Activated CD4-positive, alpha-beta T cell treated with anti-CD3 and anti-CD28 coated beads for 24 hours (primary cell): Measurements from ENCODE around the gene AKAP6.

ENCODE experiments used
- DNase-seq, 2 donors: peaks; one replicate each; pipeline ENCODE4 v3.0.0-alpha.2; 2020; ENCODE audit warnings: low read depth in 2 of 2

AKAP6 gene

DNA sequence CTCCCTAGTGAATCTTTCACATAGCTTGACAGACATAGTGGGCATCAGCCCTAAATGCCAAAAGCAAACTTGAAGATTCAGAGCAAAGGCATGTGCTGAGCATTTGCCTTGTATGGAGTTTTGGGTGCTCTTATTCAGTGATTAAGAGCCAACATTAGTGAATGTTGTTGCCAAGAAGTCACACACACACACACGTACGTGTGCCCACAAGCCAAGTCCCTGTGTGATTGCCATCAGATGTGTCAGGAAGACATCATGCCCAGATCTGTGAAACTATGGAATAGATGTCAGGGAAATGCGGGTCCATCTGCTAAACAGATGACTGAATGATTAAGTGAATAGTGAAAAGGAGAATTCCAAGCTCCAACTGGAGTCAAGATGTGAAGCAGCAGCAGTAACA, 149.0 kb downstream of the AKAP6 start:
- DNase-seq = no peak

DNA sequence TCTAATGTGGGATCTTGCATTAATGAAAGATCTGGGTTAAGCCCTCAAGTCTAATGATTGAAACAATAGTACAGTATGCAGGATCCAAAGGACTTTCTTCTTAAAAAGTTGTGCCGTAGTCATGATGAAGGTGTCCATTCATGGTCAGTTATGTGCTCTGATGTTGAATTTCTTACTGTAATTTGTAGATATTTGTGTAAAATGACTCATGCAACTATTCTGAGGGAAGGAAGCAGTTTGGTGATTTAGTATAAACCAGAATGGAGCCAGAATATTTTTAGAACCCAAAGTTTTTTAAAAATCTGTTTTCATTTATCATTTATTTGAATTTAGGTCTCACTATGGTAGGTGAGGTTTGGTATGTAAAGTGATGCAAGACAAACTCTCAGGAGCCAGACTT, 151.2 kb downstream of the AKAP6 start:
- no peak for DNase-seq

DNA sequence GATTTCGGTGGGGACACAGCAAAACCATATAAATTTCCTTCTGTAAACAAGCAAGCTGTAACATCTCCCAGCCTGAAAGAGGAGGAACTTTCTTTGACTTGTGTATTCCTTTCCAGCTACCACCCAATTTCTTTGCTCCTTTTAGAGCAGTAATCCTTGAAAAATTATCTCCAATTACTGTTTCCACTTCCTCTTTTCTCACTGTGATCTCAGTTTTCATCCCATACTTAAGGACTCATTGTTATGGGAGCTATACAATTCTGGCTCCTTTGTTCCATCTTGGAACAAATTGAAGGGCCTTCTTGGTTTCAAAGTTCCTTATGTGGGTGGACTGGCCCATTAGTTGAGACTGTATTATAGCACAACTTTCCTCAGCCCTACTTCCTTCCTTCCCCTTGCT, 152.6 kb downstream of the AKAP6 start:
- DNase-seq = no peak

DNA sequence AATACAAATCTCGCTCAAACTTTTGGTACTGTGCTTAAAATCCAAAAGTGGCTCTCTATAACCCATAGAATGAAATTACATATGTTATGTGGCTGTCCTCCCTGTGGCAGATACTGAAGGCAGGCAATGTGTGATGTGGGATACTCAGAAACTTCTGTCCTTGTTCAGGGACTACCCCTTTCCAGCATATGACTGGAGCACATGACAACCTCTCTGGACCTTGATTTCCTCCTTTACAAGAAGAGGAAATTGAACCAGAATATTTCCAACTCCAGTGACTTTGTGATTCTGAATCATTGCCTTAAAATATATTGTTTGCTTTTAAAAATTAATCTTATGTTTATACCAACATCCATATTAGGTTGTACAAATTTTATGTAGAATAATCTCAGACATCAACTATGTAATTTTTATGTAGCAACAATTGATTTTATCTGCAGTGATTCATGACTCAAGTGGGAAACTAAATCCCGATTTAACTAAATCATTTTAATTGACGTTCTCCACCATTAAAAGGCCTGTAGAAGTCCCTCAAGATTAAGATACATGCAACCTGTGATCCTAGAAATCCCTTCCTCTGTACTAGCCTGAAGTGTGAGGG, 162.4 kb downstream of the AKAP6 start:
- no peak for DNase-seq

DNA sequence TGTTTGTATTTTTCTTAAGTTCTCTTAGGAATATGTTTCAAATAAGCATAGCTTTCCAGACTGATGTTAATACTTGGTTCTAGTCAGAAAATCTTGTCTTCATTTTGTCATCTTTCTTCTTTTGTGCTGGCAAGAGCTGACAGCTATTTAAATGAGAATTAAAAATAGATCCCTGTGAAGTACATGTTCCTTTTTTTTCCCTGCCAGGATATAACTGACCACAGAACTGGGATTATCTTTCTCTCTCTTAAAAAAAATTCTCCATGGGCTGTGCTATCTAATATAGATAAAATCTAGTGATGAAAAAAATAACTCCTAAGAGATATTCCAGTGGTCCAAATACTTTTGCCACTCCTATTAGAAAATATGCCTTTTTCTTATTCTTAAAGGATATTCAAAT, 163.4 kb downstream of the AKAP6 start:
- no peak for DNase-seq

DNA sequence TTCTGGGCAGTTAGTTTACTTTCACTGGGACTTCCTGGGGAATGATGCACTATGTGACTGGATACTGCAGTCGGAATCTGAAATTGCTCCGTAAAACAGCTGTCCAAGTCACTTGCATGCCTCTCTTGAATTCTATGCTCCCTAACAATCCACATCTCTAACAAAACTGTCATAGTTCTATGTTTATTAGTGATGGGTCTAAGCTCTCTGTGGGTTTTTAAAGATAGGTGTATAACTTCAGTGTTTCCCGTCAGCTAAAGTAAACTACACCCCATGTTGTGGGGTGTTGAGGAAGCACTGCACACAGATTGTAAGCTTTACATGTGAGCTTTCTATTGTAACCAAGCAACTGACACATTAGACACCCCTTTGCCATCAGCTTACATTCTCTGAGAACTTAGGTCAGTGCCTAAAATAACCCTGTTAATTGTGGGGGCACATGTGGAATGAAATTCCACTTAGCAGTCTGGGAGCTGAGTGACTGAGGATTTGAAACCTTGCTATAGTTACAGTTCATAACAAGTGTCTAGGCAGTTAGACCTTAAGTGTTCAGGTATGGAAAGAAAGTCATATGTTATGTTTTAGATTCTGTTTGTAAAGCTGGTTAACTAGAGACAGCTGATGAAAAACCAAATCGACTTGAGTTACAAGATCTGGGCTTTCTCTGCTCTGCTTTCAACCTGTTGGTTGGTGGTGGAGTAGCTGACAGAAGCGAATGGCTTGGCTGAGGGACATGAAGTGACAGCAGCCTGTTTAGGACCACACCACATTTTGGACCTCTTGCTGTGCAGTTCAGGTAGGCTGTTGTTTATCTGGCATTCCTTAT, 165.7 kb downstream of the AKAP6 start:
- DNase-seq = no peak

DNA sequence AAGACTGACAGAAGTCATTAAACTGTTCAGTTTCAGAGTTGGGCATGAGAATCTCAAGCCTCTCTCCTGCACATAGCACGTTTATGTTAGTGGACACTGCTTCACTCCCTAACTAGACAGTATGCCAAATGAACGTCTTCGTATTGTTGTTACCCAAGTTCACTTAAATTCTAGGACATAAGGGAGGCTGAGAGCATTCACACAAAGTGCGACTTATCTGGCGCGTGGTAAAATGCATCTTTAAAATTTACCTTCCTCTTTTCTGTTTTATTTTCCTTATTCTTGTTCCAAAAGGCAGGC, 166.3 kb downstream of the AKAP6 start:
- no peak for DNase-seq

DNA sequence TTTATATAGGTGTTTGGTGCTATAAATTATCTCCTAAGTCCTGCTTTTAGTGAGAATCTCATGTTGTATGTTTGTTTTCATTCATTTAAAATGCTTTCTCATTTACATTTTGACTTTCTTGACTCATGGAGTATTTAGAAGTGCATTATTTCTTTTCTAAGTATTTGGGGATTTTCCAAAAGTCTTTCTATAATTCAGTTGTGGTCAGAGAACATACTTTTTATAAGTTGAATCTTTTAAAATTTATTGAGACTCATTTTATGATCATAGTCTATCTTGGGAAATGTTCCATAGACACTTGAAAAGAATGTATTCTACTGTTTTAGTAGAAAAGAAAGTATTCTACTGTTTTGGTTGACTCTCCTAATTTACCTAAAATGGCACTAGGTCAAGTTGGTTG, 168.2 kb downstream of the AKAP6 start:
- DNase-seq = no peak

DNA sequence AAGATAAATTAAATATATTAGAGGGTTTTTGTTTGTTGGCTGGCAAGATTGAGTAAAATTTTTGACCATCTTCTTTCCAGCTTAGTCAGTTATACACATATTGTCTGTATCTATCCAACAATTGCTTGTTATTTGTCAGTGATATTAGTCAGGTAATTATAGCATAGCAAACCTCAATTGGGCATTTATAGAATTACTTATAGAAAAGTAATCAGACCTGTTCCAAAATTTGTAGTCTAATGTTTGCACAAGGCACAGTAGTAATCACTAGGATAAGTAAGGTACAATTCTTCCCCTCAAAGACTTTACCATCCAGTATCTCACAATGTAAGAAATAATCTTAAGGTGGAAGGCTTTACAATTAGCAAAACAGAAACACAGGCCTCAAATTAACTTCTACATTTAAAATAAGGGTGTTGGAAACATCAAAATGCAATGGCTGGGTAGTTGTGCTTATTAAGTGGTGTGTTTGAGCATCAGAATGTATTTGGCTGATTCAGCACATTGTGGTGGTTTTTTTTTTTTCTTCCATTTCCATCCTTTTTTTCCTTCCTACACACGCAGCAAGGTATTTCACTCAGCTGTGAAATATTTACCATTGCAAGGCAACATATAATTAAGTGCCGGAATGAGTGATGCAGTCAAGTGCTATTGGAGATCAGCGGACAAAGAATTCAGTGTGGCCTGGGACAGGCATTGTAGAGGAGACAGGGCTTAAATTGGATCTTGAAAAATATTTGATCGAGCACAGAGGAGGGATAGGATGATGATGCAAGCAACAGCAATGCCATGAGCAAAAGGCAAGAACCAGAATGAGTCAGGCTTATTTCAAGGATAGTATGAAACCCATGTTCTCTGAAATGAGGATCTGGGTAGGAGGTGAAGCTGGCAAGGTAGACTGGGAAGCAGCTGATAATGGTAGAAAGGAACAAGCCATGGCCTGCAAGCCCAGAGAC, 178.2 kb downstream of the AKAP6 start:
- DNase-seq = no peak

DNA sequence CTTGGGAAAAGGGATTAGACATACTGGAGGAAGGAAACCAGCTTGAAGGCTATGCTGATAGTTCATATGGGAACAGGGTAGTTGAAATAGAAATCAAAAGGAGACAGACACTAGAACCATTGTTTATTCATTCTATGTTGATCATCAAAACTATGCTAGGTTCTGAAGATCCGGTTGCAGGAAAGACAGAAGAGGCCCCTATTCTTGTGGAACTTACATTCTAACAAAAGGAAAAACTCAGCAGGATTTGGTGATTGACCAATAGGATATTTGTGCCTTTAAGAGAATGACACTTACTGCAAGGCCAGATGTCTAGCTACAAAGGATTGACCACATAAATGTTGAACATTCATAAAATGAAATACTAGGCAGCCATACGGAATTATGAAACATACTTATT, 179.2 kb downstream of the AKAP6 start:
- DNase-seq = no peak

DNA sequence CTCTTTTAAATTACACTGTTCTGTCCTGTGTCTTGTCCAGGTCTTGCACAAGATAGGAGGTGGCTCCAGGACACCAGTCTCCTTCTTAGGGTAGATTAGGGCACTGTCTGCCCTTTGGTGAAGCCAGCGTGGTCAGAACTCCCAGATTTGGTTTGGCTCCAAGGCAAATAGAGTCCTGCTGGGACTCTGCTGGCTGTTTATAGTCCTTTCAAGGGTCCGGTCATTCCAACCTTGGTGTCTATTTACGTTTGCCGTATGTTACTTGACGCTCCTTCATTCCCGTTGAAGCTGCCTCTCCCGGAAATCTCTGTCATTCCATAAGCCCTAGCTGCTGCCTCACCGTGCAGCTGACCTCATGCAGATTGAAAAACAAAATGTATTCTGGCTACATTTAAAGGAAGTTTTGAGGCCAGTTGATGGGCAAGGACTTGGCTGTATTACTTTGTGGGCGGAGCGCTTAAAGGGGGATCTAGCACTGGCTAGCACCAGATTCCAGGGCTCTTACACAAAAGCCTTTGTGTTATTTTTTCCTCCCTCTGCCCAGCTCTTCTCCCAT, 180.6 kb downstream of the AKAP6 start:
- no peak for DNase-seq

DNA sequence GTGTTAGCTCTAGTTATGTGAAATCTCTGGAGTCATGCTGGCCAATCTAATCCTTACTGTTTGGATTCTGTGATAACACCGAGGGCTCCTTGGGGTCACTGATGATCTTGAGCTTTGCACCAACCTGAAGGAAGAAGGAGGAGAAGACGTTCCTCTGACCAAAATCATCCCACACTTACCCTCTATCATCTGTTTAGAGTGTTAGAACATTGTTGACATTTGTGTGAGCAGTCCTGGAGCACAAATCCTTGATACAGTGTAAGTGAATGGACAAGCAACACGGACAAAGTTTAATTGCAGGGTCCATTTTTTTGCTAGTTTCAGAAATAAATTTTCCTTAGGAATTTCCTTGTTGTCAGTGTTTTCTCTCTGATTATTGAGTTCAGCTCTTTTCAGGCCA, 181.7 kb downstream of the AKAP6 start:
- no peak for DNase-seq

DNA sequence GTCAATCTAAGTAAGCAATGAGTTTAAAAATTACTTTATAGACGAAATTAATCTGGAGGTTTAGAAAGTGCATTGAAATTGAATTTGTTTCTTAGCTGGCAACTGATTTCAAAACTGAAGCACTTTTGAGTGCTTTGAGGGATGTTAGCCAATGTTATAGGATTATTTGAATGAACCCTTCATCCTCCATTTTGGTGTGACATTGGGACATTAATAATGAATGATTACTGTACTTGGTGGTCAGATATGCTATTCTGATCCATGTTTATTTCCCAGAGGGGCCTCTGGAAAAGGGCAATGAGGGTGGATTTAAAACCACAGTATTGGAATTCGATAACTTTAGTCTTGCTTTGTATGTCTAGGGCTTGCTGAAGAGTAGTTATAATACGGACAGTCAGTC, 183.2 kb downstream of the AKAP6 start:
- DNase-seq = no peak

DNA sequence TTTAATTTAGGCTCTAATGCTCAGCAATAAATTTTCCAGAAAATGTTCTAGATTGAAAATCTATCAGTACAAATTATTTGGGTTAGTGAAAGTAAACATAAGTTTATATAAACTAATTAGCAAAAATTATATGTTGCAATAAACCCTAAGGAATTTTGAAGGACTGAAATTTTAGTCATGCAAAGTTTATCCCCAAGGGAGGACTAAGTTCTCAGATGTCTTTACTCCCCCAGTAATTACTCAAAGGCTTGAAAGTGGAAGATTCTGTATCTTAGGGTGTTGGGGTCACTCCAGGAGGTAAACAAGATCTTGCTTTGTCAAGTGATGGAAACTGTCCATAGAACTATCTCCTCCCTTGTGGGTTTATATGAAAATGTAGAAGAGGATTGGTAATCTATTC, 183.7 kb downstream of the AKAP6 start:
- DNase-seq = no peak

DNA sequence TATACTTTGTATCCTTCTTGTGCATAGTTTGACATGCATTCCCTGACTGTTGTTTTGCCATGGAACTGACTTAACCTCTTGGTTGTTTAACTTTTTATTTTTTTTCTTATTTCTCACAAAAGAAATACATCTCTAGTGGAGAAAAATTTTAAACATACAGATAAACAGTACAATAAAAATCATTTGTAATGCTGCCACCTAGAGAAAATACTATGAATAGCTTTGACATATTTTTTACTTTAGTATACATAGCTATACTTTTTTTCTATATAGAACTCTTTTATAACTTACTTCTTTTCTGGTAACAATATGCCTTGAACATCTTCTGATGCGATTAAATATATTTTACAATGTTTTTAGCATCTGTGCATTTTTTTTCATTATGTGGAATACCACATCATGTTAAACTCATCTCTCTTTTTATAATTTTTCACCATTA, 184.5 kb downstream of the AKAP6 start:
- no peak for DNase-seq

DNA sequence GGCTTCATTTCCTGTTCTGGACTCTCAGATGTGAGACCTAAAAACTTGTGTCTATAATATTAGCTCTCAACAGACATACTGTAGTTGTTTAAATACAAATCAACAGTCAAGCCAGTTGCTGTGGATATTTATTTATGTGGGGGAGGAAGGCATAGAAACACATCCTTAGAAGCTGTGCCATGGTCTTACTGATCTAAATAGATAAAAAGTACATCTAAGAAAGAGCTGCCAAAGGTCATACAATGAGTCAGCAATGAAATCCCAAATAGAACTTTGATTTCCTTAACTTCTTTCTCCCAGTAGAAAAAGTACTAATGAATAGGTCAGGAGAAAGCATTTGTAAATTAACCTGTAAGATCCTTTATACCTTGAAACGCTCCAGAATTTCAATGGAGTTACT, 185.1 kb downstream of the AKAP6 start:
- DNase-seq = no peak

DNA sequence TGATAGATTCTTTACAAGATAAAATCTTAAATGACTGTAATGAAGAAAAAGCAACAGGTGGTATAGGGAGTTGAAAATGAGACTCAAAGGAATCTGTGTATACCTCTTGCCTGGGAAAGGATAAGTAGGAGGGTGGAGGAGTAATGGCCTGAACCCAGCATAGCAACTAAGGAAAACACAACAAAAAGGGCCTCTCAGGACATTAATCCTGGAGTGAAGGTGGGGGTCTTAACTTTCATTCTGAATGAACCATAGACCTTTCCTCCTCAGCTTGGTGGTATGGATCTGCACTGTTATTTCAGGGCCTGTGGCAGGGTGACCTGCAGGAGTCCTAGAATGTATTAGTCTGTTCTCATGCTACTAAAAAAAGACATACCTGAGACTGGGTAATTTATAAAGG, 185.6 kb downstream of the AKAP6 start:
- no peak for DNase-seq

DNA sequence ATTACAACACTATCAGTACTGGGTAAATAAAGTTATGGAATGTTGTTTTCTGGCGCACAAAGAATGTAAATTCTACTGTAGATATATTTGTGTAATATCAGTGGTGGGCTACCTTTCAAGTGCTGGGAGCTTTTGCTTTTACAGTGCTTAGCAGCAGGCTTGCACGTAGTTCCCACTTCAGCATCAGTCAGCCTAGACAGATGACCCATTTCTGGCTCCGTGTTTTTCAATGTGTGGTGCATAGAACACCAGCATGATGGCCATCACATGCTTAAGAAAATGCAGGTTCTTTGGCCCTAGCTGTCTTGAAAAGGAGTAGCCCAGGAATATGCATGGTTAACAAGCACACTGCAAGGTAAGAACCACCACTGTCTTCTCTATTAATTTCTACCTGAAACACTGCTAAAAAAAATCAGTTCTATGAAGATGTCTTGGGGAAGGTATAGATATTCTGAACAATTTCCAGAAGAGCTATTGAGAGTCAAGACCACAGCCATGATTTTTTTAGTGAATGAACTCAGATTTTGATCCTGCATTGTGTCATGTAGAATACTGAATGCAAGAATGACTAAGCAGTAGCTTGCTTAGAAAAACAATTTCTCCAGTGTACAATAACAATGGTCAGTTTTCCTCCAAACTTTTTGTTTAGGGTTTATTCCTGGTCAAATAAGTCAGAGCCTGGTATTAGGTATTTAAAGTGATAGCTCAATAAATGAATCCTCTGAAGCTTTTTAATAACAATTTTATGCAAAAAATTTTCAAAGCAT, 195.7 kb downstream of the AKAP6 start:
- DNase-seq = no peak

DNA sequence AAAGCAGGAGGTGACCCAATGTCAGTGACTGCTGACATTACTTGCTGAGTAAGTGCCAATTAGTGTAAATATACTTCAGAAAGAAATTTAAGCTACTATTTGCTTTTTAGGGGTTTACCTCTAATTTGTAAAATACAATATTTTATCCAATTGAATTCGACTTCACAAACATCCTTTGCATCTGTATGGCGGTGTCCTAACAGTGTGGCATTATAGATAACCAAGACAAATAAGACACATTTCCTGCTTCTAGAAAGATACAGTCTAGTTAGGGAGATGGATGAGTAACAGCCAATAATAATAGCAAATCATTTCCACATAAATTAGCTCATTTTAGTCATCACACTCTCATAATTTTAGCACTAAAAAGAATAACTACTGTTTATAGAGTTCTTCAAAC, 196.5 kb downstream of the AKAP6 start:
- DNase-seq = no peak

DNA sequence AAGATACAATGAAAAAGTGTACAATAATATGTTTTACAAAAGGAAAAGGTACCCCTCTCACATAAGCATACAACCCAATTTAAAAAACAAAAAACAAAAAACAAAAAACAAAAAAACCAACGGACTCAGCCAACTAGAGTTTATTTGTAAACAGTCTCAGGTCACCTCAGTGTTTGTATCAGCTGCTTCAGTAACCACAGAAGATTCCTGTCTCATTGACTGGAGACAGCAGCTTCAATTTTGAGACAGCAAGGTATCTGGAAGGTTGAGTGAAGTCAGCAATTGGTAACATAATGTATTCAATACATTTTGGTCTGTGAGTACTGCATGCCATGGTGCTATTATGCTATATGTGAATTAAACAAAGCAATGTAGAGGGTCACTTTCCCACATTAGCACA, 201.7 kb downstream of the AKAP6 start:
- no peak for DNase-seq

DNA sequence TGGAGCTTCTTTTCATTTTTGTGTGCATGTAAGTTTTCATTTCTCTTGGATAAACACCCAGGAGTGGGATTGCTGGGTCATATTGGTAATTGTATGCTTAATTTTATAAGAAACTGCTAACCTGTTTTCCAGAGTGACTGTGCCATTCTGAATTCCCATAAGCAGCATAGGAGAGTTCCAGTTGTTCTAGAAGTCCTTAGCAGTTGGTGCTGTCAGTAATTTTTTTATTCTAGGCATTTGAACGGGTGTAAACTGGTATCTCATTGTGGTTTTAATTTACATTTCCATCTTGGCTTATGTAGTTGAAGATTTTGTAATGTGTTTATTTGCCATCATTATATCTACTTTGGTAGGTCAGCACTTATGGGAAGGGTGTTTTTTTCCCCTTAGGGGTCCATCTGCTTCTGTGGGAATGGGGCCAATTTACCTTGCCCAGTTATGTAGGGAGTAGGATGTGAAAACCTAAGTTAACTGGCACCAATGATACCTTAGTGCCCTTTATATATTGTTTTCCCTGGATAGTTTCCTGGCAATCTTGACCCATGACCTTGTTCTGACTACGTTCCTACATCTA, 202.9 kb downstream of the AKAP6 start:
- DNase-seq = no peak
